Measurements from ENCODE around the gene IGFN1. TPM values are rescaled to one million over a fixed set of nuclear protein-coding genes. Genes with fewer than 3 reads are reported as not detected.

Gene IGFN1
- total RNA-seq, 3 donors from 2014 or later (not counting 1 experiment from before 2014, with no cell fraction given): not detected

DNA sequence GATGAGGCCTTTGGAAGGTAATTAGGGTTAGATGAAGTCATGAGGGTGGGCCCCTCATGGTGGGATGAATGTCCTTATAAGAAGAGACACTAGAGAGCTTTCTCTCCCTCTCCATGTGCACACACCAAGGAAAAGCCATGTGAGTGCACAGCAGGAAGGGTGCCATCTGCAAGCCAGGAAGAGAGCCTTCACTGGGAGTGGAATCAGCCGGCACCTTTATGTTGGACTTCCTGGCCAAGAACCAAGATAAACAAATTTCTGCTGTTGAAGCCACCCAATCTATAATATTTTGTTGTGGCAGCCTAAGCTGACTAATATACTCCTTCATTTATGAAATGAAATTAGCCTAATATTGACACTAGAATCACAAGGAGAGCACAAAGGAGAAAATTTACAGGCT, 54.5 kb downstream of the IGFN1 start:
- no peaks in the 10 kb centered on the region for H3K4me1 Mint-ChIP-seq
- H3K9me3 Mint-ChIP-seq: no peaks in the 10 kb centered on the region
- H3K27ac Mint-ChIP-seq: no peak overlapping the region
- H3K27ac ChIP-seq (ENCODE audit: low read length): no peak overlapping the region
- no peaks in the 10 kb centered on the region for H3K36me3 Mint-ChIP-seq
- no peaks in the 10 kb centered on the region for H3K36me3 ChIP-seq (ENCODE audit: control insufficient read depth, insufficient read depth, low read length)
- peaks cover 31 to 50% of the 10 kb centered on the region in 2 donors for H3K27me3 Mint-ChIP-seq (ENCODE audit: low read depth in 2 of 2)
- ATAC-seq: no peak
- peaks cover 17% of the 10 kb centered on the region for H3K27me3 ChIP-seq (ENCODE audit: control insufficient read depth, insufficient read depth, low read length)
- no peaks in the 10 kb centered on the region for H3K9me3 ChIP-seq (ENCODE audit: control insufficient read depth, insufficient read depth, low read length)
- H3K4me1 ChIP-seq (ENCODE audit: control insufficient read depth, insufficient read depth, low read length): no peaks in the 10 kb centered on the region
- DNase-seq: no peak
- intact Hi-C loops (cut with micrococcal nuclease): no loop called here
- H3K4me3 Mint-ChIP-seq: no peak overlapping the region
- H3K4me3 ChIP-seq (ENCODE audit: low read length): no peak overlapping the region
- TF ChIP-seq, protein P1, sequence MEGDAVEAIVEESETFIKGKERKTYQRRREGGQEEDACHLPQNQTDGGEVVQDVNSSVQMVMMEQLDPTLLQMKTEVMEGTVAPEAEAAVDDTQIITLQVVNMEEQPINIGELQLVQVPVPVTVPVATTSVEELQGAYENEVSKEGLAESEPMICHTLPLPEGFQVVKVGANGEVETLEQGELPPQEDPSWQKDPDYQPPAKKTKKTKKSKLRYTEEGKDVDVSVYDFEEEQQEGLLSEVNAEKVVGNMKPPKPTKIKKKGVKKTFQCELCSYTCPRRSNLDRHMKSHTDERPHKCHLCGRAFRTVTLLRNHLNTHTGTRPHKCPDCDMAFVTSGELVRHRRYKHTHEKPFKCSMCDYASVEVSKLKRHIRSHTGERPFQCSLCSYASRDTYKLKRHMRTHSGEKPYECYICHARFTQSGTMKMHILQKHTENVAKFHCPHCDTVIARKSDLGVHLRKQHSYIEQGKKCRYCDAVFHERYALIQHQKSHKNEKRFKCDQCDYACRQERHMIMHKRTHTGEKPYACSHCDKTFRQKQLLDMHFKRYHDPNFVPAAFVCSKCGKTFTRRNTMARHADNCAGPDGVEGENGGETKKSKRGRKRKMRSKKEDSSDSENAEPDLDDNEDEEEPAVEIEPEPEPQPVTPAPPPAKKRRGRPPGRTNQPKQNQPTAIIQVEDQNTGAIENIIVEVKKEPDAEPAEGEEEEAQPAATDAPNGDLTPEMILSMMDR (IDR thresholded peaks at IDR 0.05): no peak
- WGBS (ENCODE audit: insufficient coverage): 100% methylated on average over 1 of the region's 1 CpG

DNA sequence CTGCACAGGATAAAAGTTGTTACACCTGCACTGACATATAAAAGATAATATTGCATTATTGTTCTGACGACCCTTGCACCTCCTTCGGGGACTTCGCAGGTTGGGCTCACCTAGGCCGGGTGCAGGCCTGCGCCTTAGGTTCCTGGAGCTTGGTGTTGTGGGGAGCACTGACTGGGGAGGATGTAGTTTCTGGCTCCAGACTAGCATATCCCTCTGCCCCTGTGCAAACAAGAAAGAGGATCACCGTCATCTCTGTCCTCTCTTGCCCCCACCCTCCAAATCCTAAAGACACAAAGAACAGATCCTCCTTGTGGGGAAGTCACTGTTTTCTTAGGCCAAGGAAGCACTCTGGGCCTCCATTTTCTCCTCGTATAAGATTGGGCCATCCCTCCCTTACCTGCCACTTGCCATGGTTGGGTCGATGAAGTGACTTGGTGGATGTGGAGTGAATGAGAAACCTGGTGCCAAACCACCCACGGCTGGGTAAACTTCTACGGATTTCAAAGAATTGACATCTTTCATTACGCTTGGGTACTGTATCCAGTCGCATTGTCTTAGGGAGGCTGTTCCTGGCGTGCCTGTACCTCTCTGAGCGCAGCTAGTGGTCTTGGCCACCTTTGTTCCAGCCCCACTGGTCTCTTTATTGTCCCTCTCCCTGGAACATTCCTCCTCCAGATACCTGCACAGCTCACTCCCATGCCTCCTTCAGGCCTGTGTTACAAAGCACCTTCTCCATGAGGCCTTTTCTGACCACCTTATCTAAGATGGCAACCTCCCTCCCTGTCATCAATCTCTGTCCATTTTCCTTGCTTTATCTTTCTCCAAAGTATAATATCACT, 58.3 kb downstream of the IGFN1 start:
- no peak overlapping the region for H3K27ac Mint-ChIP-seq
- intact Hi-C loops (cut with micrococcal nuclease): no loop called here
- Histone ChIP-seq H3K36me3 (ENCODE audit: control insufficient read depth, insufficient read depth, low read length) (no peaks in the 10 kb centered on the region), H3K4me3 (ENCODE audit: low read length) (no peak overlapping the region), H3K9me3 (ENCODE audit: control insufficient read depth, insufficient read depth, low read length) (no peaks in the 10 kb centered on the region), H3K4me1 (ENCODE audit: control insufficient read depth, insufficient read depth, low read length) (no peaks in the 10 kb centered on the region), H3K27ac (ENCODE audit: low read length) (no peak overlapping the region), H3K27me3 (ENCODE audit: control insufficient read depth, insufficient read depth, low read length) (peaks cover 3% of the 10 kb centered on the region)
- no peaks in the 10 kb centered on the region for H3K4me1 Mint-ChIP-seq
- H3K4me3 Mint-ChIP-seq: no peak overlapping the region
- WGBS (ENCODE audit: insufficient coverage): 88% methylated on average over 13 of the region's 14 CpGs
- TF ChIP-seq, protein P1 (IDR thresholded peaks at IDR 0.05): no peak
- no peaks in the 10 kb centered on the region for H3K9me3 Mint-ChIP-seq
- peaks cover 13 to 18% of the 10 kb centered on the region in 2 donors for H3K27me3 Mint-ChIP-seq (ENCODE audit: low read depth in 2 of 2)
- no peak for ATAC-seq
- no peaks in the 10 kb centered on the region for H3K36me3 Mint-ChIP-seq
- no peak for DNase-seq

DNA sequence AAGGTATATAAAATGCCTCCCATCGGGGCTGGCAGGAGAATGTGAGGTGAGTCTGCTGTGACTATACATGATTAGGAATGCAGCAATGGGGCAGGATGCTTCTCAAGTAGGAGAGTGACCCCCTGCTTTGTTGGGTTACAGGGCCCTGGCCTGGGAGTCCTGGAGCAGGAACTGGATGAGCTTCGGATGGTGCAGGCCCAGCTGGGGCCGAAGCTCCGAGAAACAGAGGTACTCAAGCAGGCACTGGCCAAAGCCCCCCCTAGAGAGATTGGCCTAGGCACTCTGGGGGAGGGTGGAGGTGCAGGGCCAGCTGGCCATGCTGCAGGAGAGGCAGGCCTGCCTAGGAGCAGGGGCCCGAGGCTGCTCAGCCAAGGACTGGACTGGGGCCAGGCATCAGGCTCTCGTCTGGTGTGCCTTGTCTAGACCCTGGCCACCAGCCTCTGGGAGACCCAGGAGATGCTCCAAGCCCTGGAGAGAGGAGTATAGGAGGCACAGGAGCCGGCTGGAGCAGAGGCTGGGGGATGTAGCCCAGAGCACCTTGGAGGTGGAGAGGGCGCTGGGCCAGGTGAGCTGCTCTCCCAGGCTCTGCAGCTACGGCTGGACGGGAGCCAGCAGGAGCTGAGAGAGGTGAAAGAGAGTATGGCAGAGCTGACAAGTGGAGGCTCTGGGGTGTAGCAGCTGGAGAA, 59.8 kb downstream of the IGFN1 start:
- Mint-ChIP-seq H3K27me3 (ENCODE audit: low read depth in 2 of 2) (peaks cover 4 to 5% of the 10 kb centered on the region in 2 donors), H3K4me1 (no peaks in the 10 kb centered on the region), H3K36me3 (no peaks in the 10 kb centered on the region), H3K9me3 (no peaks in the 10 kb centered on the region), H3K4me3 (no peak overlapping the region), H3K27ac (no peak overlapping the region)
- H3K4me3 ChIP-seq (ENCODE audit: low read length): no peak overlapping the region
- no peaks in the 10 kb centered on the region for H3K36me3 ChIP-seq (ENCODE audit: control insufficient read depth, insufficient read depth, low read length)
- DNase-seq (no peak), ATAC-seq (peak in 1 of 3 donors; percentile 18)
- no peaks in the 10 kb centered on the region for H3K4me1 ChIP-seq (ENCODE audit: control insufficient read depth, insufficient read depth, low read length)
- no peaks in the 10 kb centered on the region for H3K27me3 ChIP-seq (ENCODE audit: control insufficient read depth, insufficient read depth, low read length)
- WGBS (ENCODE audit: insufficient coverage): 88% methylated on average over 10 of the region's 10 CpGs
- intact Hi-C loops (cut with micrococcal nuclease): no loop called here
- TF ChIP-seq, protein P1 (IDR thresholded peaks at IDR 0.05): no peak
- H3K27ac ChIP-seq (ENCODE audit: low read length): no peak overlapping the region
- no peaks in the 10 kb centered on the region for H3K9me3 ChIP-seq (ENCODE audit: control insufficient read depth, insufficient read depth, low read length)
